CD14-positive monocyte (primary cell): ENCODE results near the gene FAM9C. TPM values are rescaled to one million over a fixed set of nuclear protein-coding genes. Genes with fewer than 3 reads are reported as not detected.

Experiments used
- DNase-seq, 3 donors: peaks; one replicate each; pipeline ENCODE4 v3.0.0-alpha.2; 2011 to 2022
- H2AFZ ChIP-seq: 2 replicates; pipeline ENCODE4 v1.6.0; 2012; ENCODE audit warnings: mild to moderate bottlenecking, low read depth, low read length, inconsistent platforms; ENCODE audit not compliant: insufficient read depth, poor library complexity, severe bottlenecking
- H3K27ac ChIP-seq, 2 donors: 1 replicate in 1 of 2; 2 replicates in 1 of 2; pipeline ENCODE4 v1.5.1; 2012 to 2013; ENCODE audit warnings: low read length in 2 of 2, control low read depth in 1 of 2, inconsistent platforms in 1 of 2, low read depth in 1 of 2, mild to moderate bottlenecking in 1 of 2
- H3K27me3 ChIP-seq, 2 donors: one replicate each; pipeline versions ENCODE4 v1.6.0 to v1.6.1; 2011 to 2013; ENCODE audit warnings: low read length in 2 of 2; ENCODE audit not compliant: control insufficient read depth in 2 of 2, insufficient read depth in 2 of 2
- H3K36me3 ChIP-seq, 2 donors: replicated peaks in 1 of 2; 1 replicate in 1 of 2; 2 replicates in 1 of 2; pipeline versions ENCODE4 v1.5.1 to v1.6.1; 2012 to 2013; ENCODE audit warnings: low read length in 2 of 2, control low read depth in 1 of 2, inconsistent platforms in 1 of 2, mild to moderate bottlenecking in 1 of 2; ENCODE audit not compliant: insufficient read depth in 2 of 2, control insufficient read depth in 1 of 2
- H3K4me1 ChIP-seq, 2 donors: 1 replicate in 1 of 2; 2 replicates in 1 of 2; pipeline versions ENCODE4 v1.5.1 to v1.6.1; 2012 to 2013; ENCODE audit warnings: low read length in 2 of 2, control low read depth in 1 of 2, inconsistent platforms in 1 of 2, mild to moderate bottlenecking in 1 of 2, moderate library complexity in 1 of 2; ENCODE audit not compliant: insufficient read depth in 2 of 2, control insufficient read depth in 1 of 2
- H3K4me2 ChIP-seq: replicated peaks from 2 replicates; pipeline ENCODE3; 2012; ENCODE audit warnings: low read length, moderate library complexity, mild to moderate bottlenecking; ENCODE audit not compliant: poor library complexity, severe bottlenecking; ENCODE audit errors: extremely low read depth
- H3K4me3 ChIP-seq, 3 experiments: fragments of 200-600 bp in 1 of 3; sonication (generic) in 1 of 3; replicated peaks in 1 of 3; 1 replicate in 2 of 3; 2 replicates in 1 of 3; pipeline ENCODE4 v1.5.1; 2011 to 2013; ENCODE audit warnings: low read length in 3 of 3, mild to moderate bottlenecking in 3 of 3, control low read depth in 2 of 3, low read depth in 2 of 3, inconsistent platforms in 1 of 3, moderate library complexity in 1 of 3
- H3K79me2 ChIP-seq: 2 replicates; pipeline ENCODE4 v1.6.0; 2012; ENCODE audit warnings: mild to moderate bottlenecking, control low read depth, inconsistent platforms, low read length, moderate library complexity; ENCODE audit not compliant: insufficient read depth
- H3K9ac ChIP-seq: 2 replicates; pipeline ENCODE4 v1.6.0; 2017; ENCODE audit warnings: low read length, mild to moderate bottlenecking; ENCODE audit not compliant: insufficient read depth, poor library complexity, severe bottlenecking
- H3K9me3 ChIP-seq, 2 donors: replicated peaks in 1 of 2; 1 replicate in 1 of 2; 2 replicates in 1 of 2; pipeline versions ENCODE4 v1.5.1 to v1.6.1; 2012 to 2013; ENCODE audit warnings: low read length in 2 of 2, control low read depth in 1 of 2; ENCODE audit not compliant: control insufficient read depth in 1 of 2, insufficient read depth in 1 of 2
- H4K20me1 ChIP-seq: 2 replicates; pipeline ENCODE4 v1.6.0; 2012; ENCODE audit warnings: mild to moderate bottlenecking, low read length, control low read depth, moderate library complexity; ENCODE audit not compliant: insufficient read depth
- H3K27ac Mint-ChIP-seq, 7 donors: one replicate each; pipeline ENCODE4 v1.8.0; 2020; ENCODE audit warnings: mild to moderate bottlenecking in 7 of 7, mixed read lengths in 7 of 7, moderate library complexity in 6 of 7, inconsistent platforms in 2 of 7
- H3K27me3 Mint-ChIP-seq, 3 donors: one replicate each; pipeline ENCODE4 v1.8.0; 2021 to 2022; ENCODE audit warnings: low read depth in 3 of 3, mild to moderate bottlenecking in 3 of 3, mixed read lengths in 3 of 3, moderate library complexity in 3 of 3, inconsistent platforms in 1 of 3
- H3K36me3 Mint-ChIP-seq, 2 donors: one replicate each; pipeline ENCODE4 v1.8.0; 2020; ENCODE audit warnings: mixed read lengths in 2 of 2, inconsistent platforms in 1 of 2, mild to moderate bottlenecking in 1 of 2
- H3K4me1 Mint-ChIP-seq: one replicate; pipeline ENCODE4 v1.8.0; 2020; ENCODE audit warnings: mild to moderate bottlenecking, mixed read lengths
- H3K4me3 Mint-ChIP-seq, 2 donors: one replicate each; pipeline ENCODE4 v1.8.0; 2020; ENCODE audit warnings: mild to moderate bottlenecking in 2 of 2, mixed read lengths in 2 of 2, moderate library complexity in 1 of 2
- H3K9me3 Mint-ChIP-seq, 7 donors: one replicate each; pipeline ENCODE4 v1.8.0; 2020 to 2022; ENCODE audit warnings: mixed read lengths in 7 of 7, mild to moderate bottlenecking in 6 of 7, moderate library complexity in 6 of 7, inconsistent platforms in 2 of 7
- WGBS: methylation state at CpG from one replicate; pipeline ENCODE4 v1.1.5; 2013; ENCODE audit warnings: missing lambda C conversion rate; ENCODE audit not compliant: insufficient coverage; 5-methylcytosine and 5-hydroxymethylcytosine counted together
- intact Hi-C, 2 donors: fragments of 100-400 bp; cut with micrococcal nuclease; formaldehyde crosslinking; loops; one replicate each; pipeline versions ENCODE4 v1.15.0 to v1.15.1; 2023
- polyA plus RNA-seq, 3 donors: library from polyadenylated mRNA; depleted of rRNA in 1 of 3; unstranded in 2 of 3; stranded (reverse) in 1 of 3; fragments of 300-500 nt in 2 of 3; fragments of >200 nt in 1 of 3; fragmentation: Illumina TruSeq in 2 of 3; gene quantifications; 1 replicate in 2 of 3; 2 replicates in 1 of 3; pipeline ENCODE4 v1.2.3, GENCODE V29; 2012 to 2021
- TF ChIP-seq, protein P1 (sequence below): fragments of 200-600 bp; IDR thresholded peaks from one replicate; pipeline ENCODE4 v1.8.0; 2022; ENCODE audit warnings: antibody characterized with exemption, mild to moderate bottlenecking

Gene FAM9C
- polyA plus RNA-seq, 3 donors: not detected

DNA sequence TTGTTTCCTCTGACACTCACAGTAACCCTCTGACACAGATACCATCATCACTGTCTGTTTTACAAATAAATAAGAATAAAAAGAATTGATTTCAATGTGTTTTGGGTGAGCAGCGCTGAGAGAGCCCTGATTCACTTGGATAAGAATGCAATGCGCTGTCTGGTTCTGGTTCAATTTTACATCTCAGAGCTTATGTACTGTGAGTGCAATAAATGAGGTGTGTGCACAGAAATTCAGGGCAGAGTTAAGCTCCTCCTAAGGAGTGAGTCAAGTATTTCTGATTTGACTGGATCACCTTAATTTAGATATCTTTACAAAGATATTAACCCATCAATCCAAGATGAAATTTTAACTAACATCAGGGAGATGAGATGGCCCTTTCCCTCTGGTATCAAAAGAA lies 11.2 kb downstream of the FAM9C start:
- no peaks in the 10 kb centered on the region for H3K9me3 ChIP-seq
- no peaks in the 10 kb centered on the region for H3K36me3 Mint-ChIP-seq
- H3K4me1 Mint-ChIP-seq: peaks cover 25% of the 10 kb centered on the region
- intact Hi-C loops: no loop called here
- H3K36me3 ChIP-seq: no peaks in the 10 kb centered on the region
- no peaks in the 10 kb centered on the region for H4K20me1 ChIP-seq
- no peak overlapping the region for H3K27ac ChIP-seq
- 89% methylated on average over 2 of the region's 2 CpGs for WGBS
- H3K79me2 ChIP-seq: no peaks in the 10 kb centered on the region
- H3K9ac ChIP-seq: no peak overlapping the region
- no peak overlapping the region for H3K27ac Mint-ChIP-seq
- no peak overlapping the region for H3K4me3 ChIP-seq
- H3K27me3 ChIP-seq: peaks cover 0 to 40% of the 10 kb centered on the region in 2 donors
- no peak for DNase-seq
- H3K9me3 Mint-ChIP-seq: peaks cover 0 to 4% (median 0%) of the 10 kb centered on the region in 7 donors
- H3K4me2 ChIP-seq: no peak overlapping the region
- H3K27me3 Mint-ChIP-seq: peaks cover 0 to 38% (median 0%) of the 10 kb centered on the region in 3 donors
- TF ChIP-seq, protein P1, sequence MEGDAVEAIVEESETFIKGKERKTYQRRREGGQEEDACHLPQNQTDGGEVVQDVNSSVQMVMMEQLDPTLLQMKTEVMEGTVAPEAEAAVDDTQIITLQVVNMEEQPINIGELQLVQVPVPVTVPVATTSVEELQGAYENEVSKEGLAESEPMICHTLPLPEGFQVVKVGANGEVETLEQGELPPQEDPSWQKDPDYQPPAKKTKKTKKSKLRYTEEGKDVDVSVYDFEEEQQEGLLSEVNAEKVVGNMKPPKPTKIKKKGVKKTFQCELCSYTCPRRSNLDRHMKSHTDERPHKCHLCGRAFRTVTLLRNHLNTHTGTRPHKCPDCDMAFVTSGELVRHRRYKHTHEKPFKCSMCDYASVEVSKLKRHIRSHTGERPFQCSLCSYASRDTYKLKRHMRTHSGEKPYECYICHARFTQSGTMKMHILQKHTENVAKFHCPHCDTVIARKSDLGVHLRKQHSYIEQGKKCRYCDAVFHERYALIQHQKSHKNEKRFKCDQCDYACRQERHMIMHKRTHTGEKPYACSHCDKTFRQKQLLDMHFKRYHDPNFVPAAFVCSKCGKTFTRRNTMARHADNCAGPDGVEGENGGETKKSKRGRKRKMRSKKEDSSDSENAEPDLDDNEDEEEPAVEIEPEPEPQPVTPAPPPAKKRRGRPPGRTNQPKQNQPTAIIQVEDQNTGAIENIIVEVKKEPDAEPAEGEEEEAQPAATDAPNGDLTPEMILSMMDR: no peak
- H2AFZ ChIP-seq: no peak overlapping the region
- H3K4me1 ChIP-seq: peaks cover 21 to 24% of the 10 kb centered on the region in 2 donors
- no peak overlapping the region for H3K4me3 Mint-ChIP-seq

DNA sequence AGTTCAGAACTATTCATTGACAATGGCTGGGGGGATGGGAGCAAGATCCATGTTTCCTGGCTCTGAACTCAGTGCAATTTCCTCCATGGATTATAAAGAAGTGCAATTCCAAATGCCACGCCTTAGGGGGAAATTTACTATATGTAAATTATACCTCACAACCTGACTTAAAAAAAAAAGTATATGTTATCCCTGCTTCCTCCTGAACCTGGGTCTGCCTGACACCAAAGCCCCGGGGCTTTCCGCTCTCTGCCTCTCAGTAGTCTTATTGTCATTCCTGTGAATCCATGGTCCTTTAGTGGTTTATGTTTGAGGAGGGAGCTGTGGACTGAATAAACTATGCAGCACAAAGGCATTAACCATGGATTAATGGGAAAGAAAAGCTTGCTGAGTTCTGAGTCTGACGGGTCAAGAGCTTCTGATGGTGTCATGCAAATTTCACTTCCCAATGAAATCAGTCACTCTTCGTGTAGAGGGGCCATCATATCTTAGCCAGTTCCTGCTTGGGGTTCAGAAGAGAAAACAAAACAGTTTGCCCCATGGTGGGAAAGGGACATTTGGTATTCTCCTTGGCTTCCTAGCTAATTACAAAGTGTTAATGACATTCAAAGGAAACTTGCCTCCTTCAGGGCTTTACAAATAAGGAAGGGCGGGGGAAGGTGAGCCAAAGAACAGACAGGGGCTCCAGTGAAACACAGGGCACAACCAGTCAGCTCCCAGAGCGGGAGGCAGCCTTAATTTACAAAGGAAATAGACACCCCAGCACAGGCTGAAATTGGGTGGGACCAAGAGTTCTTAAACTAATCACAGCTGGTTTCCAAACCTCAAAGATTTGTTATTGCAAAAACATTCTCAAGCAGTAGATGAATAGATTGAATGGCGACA lies 14.3 kb downstream of the FAM9C start:
- no peaks in the 10 kb centered on the region for H3K36me3 ChIP-seq
- no peaks in the 10 kb centered on the region for H4K20me1 ChIP-seq
- peaks cover 0 to 4% (median 0%) of the 10 kb centered on the region in 7 donors for H3K9me3 Mint-ChIP-seq
- H3K36me3 Mint-ChIP-seq: no peaks in the 10 kb centered on the region
- no CpG with 5 or more reads among the region's 8 CpGs for WGBS
- peak overlapping the region; percentile 49 for H2AFZ ChIP-seq
- TF ChIP-seq, protein P1: no peak
- H3K9me3 ChIP-seq: no peaks in the 10 kb centered on the region
- H3K4me2 ChIP-seq: peak overlapping the region; percentile 50
- H3K27ac ChIP-seq: no peak overlapping the region
- H3K4me1 Mint-ChIP-seq: peaks cover 31% of the 10 kb centered on the region
- peak overlapping the region in 4 of 7 donors; percentile 69 to 84 (median 78) for H3K27ac Mint-ChIP-seq
- peak in 1 of 3 donors; percentile 23 for DNase-seq
- peaks cover 0 to 40% (median 0%) of the 10 kb centered on the region in 3 donors for H3K27me3 Mint-ChIP-seq
- peaks cover 19 to 21% of the 10 kb centered on the region in 2 donors for H3K4me1 ChIP-seq
- peaks cover 0 to 53% of the 10 kb centered on the region in 2 donors for H3K27me3 ChIP-seq
- H3K4me3 ChIP-seq: no peak overlapping the region
- H3K79me2 ChIP-seq: no peaks in the 10 kb centered on the region
- intact Hi-C loops: no loop called here
- no peak overlapping the region for H3K9ac ChIP-seq
- H3K4me3 Mint-ChIP-seq: peak overlapping the region; percentile 31 to 63
